Stimulated activated CD8-positive, alpha-beta memory T cell treated with anti-CD3 and anti-CD28 coated beads, Interleukin-7, amount 100 ng/mL, for 1 hour (primary cell): ENCODE data around the gene TOR2A.
"Not testable (repeated sequence)": the region's sequence is repeated elsewhere in the genome, so short reads cannot be mapped to it uniquely, and the experiment has no call there.

ENCODE experiments used
- DNase-seq, 2 donors: peaks; one replicate each; pipeline ENCODE4 v3.0.0-alpha.2; 2020; ENCODE audit warnings: low read depth in 2 of 2

TOR2A gene

DNA sequence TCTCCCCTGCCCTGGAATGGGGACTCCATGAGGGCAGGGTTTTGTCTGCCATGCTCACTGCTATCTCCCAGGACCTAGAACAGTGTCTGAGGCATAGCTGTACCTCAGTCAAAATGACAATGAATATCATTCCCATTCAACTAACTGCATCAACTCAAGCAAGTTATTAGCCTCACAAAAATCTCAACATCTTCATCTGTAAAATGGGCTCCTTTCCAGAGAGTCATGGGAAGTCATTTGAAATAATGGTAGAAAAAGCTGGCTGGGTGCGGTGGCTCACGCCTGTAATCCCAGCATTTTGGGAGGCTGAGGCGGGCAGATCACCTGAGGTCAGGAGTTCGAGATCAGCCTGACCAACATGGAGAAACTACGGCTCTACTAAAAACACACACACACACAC, 34.0 kb upstream of the TOR2A start:
- no peak for DNase-seq

DNA sequence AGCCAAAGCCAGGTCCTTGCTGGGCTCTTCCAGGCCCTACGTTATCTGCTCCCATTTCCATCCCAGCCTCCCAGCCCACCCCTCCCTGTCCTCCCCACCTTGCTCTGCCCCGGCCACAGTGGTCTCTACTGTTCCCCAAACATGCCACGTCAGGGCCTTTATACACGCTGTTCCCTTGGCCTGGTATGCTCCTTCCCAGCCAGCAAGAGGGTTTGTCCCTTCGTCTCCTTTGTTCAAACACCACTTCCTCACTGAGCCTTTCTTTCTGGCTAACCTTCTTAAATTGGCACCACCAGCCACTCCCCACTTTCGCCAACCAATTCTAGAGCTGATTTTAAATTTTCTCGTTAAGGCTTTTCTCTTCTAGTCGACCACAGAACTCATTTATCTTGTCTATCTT, 33.6 kb upstream of the TOR2A start:
- DNase-seq: no peak

DNA sequence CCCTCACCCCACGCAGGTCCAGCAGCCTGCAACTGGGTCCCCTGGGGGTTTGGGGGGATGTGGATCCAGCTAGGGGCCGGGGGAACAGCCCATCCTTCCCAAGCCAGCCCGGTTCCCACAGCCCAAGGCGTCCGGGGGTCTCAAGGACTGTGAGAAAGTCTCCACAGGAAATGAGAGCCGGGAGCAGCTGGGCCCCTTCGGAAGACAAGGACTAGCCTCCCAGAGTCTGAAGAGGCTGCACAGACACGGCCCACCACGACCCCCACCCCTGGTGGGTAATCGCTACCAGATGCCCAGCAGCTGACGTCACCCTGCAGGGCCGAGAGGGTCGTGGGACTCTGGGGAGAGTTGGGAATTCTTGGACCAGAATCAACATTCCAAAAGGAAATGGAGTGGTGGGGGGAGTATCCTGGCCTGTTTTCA, 32.8 kb upstream of the TOR2A start:
- no peak for DNase-seq

DNA sequence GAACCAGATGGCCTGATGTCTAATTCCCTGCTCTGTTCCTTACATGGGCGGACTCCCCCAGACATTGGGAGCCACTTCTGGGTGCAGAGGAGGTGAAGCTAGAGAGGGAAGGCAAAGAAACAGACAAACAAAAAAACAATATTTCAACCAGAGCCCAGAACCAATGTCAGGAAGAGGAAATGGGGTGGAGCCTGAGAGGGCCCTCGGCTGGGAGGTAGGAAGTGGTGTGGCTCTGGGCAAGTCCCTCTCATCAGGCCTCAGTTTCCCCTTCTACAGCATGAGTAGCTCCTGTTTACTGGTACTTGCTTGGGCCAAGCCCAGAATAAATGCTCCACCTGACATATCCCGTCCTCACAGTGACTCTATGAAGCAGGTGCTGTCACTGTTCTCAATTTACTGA, 32.3 kb upstream of the TOR2A start:
- no peak for DNase-seq

DNA sequence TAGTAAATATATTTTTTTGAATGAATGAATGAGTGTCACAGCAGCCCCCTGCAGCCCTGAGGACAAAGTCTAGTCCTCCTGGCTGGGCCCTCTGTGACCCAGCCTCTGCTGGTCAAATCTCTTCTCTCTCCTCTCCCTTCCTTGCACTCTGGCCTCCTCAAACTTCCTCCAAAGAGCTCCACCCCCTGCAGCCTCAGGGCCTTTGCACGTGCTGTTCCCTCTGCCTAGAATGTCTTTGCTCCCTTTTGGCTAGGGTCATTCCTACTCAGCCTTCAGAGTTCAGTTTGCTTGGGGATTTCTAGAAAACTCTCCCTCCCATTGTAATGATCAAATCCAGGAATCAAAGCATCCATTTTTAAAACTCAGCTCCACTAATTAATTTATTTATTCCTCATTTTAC, 30.3 kb upstream of the TOR2A start:
- DNase-seq: no peak

DNA sequence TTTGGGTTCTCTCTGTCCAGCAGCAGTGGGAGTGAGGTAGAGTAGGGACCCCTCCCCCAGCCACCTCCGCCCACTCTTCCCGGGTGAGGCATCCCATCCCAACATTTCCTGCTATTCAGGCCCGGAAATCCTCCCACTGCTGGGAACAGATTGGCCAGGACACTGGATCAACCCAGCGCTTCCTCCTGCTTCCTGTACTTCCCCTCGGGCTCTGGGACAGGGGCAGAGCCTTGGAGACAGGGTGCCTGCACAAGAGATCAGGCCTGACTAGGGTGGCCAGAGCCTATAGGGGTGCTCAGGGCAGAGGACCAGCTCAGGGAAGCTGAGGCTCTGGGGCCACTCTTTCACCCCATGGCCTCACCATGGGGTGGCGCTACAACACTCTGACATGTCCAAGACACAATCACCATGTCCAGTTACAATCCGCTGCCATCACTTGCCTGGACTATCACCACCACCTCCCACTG, 28.9 kb upstream of the TOR2A start:
- DNase-seq: no peak

DNA sequence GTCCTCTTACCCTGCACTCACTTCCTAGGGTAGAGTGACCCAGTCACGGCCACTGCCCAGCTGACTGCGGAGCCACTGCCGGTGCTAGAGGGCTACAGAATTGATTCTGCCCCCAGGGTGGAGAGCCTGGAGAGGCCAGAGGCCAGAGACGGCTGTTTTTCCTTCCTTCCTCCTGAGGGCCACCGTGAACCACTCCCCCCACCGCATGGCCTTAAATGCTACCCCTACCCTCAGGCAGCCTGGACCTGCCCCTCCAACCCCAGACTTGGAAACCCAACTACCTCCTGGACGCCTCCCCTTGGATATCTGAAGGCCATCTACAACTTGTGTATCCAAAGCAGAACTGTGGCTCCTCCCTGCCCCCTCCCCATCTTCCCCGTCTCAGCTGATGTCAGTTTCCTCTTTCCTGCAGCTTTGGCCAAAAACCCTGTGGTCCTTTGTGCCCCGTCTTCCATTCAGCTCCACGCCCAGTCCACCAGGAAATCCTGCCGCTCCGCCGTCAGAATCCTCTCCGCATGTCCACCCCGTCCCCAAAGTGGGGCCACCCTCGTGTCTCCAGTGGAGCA, 27.1 kb upstream of the TOR2A start:
- DNase-seq: no peak

DNA sequence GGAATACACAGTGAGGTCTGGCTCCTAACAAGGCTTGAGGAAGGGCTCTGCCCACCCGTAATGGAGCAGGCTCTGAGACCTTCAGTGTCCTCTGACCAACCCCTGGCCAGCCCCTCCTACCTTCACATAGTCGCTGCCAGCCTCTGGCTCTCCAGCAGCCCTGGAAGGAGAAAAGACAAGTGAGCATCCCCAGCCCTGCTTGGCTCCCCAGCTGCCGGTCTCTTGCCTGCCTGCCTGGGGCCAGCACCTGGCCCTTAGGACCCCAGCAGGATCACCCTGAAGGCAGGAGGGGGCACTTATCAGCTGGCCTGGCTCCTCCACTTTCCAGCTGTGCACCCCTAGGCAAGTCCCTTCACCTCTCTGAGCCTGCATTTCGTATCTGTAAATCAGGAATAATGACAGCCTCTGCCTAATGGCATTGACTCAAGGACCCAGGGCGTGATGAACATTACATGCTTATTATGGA, 26.4 kb upstream of the TOR2A start:
- DNase-seq: no peak

DNA sequence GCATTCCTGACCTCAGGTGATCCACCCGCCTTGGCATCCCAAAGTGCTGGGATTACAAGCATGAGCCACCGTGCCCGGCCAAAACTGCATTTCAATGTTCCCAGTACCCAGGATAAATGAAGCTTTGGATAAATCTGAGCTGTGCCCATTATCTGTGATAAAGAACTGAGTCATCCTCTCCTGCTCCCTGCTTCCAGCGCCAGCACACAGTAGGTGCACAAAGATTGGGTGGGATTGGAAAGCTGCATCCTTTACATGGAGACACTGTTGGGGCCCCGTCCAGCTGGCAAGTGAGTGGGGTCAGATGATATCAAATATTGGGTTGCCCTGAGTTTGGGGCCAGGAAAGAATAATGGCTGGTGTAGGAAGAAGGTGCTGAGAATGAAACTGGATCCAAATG, 26.0 kb upstream of the TOR2A start:
- DNase-seq: no peak

DNA sequence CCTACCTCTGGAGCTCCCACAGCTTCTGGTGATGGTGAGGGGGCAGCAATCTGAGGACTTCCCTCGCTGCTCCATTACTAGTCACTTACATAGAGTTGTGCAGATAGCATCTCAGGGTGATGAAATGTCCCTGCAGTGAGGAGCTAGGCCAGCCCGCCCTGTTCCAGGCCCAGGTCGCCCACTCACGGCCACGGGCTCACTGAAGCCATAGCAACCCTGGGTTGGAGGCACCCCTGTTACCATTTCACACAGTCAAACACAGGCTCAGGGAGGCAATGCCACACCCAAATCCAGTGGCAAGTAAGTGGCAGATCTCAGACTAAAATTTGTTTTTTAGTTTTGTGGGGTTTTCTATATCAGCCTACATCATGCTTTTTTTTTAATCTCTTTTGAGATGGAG, 23.7 kb upstream of the TOR2A start:
- DNase-seq: no peak

DNA sequence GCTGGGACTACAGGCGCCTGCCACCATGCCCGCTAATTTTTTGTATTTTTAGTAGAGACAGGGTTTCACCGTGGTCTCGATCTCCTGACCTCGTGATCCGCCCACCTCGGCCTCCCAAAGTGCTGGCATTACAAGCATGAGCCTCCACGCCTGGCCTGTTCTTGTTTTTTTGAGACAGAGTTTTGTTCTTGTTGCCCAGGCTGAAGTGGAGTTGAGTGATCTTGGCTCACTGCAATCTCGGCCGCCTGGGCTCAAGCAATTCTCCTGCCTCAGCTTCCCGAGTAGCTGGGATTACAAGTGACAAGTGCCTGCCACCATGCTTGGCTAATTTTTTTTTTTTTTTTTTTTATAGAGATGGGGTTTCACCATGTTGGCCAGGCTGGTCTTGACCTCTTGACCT, 21.7 kb upstream of the TOR2A start:
- DNase-seq: not testable (repeated sequence)

DNA sequence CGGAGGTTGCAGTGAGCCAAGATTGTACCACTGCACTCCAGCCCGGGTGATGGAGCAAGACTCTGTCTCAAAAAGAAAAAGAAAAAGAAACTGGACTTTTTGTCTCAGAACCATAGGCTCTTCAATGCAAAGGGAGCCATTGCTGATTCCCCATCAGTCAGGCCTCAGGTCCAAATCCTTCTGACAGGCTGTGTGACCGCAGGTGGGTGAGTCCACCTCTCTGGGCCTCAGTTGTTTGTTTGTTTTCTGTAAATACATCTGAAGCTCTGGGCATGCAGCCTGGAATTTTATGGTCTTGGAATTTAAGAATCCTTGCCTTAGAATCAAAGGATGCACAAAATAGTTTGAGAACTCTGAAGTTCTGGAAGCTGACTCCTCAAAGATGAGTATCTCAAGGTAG, 21.1 kb upstream of the TOR2A start:
- no peak for DNase-seq

DNA sequence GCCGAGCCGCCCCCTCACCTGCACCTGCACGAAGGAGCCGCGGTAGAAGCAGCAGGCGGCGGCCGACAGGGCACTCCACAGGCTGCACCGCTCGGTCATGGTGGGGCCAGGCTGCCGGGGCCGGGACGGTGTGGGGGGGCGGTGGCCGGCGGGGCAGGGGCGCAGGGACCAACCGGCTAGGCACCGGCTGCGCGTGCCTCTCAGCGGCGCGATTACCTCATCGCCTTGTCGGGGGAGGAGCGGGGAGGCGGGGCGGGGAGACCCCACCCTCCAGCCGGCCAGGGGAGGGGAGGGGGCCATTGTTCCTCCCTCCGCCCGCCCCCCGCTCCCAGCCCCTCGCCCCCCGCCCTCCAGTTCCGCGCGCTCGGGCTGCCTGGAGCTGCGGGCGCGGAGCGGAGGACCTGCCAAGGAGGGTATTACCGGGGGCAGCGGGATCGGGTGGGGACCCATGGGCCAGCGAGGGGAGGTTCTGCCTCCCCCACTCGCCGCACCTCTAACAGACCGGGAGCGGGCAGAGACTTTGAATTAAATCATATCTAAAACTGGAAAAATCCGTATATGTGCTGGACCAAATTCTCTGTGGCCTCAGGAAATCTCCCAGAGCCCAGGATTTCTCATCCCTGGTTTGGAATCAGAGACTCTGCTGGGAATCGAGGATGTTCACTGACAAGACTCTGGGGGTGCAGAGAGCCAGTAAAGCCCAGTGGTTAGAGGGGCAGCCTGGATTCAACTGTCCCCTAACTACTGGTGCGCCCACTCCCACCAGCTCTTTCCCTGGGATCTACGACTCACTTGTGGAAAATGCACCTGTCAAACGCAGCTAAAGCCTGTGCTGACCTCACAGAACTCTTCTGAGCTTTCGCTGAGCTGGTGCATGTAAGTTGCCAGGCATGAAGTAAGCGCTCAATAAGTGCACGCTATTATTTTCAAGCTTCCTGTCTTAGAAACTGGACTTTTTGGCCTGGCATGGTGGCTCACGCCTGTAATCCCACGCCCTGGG, 20.3 kb upstream of the TOR2A start:
- no peak for DNase-seq

DNA sequence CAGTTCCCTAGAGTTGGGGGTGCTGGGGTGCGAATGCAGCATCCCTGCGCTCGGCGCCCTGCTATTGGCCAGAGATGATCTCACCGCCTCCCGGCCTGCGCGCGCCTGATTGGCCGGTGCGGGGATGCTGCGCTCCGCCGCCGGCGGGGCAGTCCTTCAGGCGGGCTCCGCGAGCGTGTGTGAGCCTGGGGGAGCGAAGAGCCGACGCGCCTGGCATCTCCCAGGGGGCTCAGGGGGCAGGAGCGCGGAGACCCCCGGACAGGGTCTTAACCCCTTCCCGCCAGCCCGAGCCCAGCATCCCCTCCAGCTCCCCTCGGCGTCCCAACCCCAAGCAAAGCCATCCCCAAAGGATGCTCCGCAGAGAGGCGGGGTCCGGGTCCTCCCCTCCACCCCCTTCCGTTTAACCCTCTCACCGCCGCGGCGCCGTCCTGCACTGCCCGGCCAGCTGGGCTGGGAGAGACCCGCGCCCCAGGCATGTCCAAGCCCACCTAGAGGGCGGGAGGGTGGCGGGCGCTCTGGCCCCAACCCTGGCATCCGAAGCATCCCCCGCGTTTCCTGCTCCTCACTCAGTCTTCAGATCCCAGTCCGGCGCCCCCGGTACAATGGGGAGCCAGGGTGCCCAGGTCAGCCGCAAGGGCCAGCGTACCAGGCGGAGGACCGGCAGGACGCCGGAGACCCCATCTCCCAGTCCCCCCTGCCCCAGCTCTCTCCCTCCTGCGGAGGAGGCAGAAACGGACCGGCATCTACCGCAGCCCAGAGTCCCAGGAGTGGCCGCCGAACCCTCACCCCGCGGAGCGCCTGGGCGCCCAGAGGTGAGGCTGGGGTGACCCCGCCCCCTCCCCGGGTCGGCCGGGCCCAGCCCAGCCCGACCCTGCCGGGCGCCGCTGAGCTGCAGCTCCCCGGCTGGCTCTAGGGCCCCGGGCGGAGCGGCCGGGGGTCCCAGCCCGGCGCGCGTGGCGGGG, 19.3 kb upstream of the TOR2A start:
- no peak for DNase-seq

DNA sequence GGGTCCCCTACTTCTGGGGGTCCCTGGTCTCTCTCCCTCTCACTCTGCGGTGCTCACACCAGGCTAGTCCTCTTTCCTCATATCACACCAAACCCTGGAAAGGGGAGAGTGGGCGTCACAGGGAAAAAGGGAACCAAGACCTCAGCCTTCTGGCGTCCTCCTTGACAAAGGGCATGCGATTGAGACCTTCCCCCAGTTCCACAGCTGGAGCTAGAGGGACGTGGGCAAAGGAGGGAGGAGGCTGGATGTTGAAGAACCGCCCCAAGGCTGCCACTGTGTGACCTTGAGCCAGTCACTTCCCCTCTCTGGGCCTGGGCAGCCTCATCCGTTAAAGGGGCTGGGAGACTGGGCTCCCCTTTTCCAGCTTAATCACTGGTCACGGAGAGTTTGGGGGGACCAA, 18.5 kb upstream of the TOR2A start:
- DNase-seq: no peak

DNA sequence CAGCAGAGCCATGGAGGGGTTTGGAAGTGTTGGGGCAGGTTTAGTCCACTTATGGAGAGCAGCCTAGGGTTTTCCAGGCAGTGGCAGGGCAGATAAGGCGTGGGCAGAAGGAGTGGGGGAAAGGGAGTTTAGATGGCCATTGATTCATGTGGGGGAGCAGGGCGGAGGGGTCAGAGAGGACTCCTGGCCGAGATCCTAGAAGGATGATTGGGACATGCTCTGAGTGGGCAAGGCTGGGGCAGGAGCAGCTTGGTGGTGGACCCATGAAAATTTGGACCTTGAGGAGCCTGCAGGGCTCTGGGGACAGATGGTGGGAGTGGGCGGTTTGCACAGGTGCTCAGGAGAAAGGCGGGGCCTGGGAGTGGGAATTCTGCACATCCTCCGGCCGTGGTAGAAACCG, 18.1 kb upstream of the TOR2A start:
- no peak for DNase-seq

DNA sequence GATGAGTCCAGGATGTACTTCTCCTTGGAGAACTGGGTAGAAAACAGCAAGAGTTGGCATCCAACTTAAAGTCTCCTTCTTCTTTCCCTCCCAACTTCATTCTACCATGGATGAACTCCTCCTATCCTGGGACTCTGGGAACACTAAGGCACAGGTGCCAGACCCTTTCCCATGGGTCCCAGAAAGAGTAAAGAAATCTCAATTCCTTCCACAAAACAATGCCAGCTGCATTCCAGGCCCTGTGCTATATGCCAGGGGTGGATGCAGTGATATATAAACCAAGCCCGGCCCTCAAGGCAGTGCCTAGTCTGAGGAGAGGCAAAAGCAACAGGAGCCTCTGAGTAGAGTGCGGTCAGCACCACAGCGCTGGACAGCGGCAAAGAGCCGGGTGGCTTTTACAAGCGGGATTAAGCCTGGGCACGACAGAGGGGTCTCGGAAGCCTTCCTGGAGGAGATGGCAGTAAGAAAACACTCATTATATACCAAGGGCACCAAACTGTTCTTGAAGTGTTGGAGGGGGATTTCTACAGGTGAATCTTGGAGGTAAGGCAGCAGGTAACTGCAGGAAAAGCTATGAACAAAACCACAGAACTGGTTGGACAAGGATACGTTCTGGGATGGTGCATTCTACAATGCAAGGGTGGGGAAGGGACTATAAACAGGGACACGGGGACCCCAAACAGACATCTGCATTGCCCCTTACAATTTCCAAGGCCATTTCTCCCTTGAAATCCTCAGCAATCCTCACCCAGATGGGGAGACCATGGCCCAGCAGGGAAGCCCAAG, 16.4 kb upstream of the TOR2A start:
- DNase-seq: no peak

DNA sequence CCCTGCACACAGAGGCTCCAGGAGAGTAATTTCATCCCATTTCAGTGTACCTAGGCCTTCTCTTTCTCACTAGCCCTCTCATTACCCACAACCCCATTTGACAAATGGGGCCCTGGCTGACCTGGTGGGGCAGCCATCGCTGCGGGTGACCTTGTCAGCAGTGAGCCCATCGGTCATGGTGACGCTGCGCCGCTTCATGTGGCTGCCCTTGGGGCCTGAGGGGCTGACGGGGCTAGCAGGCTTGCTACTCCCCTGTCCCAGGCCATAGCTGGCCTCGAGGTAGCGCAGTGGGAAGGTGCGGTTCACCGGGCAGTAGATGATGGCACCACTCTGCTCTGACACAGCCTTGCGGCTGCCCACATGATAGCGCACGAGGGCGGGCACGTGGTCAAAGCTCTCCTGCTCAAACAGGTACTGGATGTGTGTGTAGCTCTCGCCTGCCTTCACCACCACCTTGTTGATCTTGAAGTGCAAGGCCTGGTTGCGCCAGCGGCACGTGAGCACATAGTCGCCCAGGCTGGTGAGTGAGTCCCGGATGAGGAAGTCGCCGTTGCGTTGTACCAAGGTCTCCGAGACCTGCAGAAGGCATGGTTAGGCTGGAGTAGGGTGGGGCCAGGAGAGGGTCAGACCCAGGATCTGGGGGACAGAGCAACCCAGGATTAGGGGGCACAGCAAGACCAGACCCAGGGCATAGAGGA, 14.1 kb upstream of the TOR2A start:
- DNase-seq: no peak

DNA sequence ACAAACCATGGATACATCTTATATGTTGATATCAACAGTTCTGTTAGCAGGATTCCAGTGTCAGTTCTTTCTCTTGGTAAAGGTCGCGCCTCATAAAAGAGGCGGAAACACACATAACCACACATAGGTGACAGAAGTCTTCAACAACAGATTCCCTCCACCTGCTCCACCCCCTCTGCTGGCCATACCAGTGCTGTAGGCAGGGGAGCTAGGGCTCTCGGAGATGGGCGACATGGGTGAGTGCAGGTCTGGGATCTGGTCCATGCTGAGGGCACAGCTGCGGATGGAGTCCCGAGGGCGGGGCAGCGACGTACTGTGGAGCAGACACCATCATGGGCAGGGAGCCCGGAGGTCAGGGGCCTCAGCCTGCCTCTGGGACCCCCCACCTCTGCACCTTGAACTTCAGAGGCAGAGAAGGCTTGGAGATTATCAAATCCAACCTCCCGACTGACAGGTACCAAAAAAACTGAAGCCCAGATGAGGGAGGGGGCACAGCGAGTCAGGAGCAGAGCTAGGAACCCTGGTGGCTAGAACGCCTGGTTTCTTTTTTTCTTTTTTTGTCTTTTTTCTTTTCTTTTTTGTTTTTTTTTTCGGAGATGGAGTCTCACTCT, 12.0 kb upstream of the TOR2A start:
- no peak for DNase-seq
